ENCODE data around the gene WDR33. TPM values are rescaled to one million over a fixed set of nuclear protein-coding genes. Genes with fewer than 3 reads are reported as not detected.
"Not testable (repeated sequence)": the region's sequence is repeated elsewhere in the genome, so short reads cannot be mapped to it uniquely, and the experiment has no call there.

Gene WDR33
- total RNA-seq, 3 donors from 2014 or later, result 49.4 to 83.3 (median 50.1) TPM

- TF ChIP-seq POLR2AphosphoS5 (IDR thresholded peaks at IDR 0.05), result no peak
- TF ChIP-seq POLR2A (IDR thresholded peaks at IDR 0.05), result no peak
- TF ChIP-seq, protein P1, sequence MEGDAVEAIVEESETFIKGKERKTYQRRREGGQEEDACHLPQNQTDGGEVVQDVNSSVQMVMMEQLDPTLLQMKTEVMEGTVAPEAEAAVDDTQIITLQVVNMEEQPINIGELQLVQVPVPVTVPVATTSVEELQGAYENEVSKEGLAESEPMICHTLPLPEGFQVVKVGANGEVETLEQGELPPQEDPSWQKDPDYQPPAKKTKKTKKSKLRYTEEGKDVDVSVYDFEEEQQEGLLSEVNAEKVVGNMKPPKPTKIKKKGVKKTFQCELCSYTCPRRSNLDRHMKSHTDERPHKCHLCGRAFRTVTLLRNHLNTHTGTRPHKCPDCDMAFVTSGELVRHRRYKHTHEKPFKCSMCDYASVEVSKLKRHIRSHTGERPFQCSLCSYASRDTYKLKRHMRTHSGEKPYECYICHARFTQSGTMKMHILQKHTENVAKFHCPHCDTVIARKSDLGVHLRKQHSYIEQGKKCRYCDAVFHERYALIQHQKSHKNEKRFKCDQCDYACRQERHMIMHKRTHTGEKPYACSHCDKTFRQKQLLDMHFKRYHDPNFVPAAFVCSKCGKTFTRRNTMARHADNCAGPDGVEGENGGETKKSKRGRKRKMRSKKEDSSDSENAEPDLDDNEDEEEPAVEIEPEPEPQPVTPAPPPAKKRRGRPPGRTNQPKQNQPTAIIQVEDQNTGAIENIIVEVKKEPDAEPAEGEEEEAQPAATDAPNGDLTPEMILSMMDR (IDR thresholded peaks at IDR 0.05), result no peak
- Histone ChIP-seq H3K4me3 (no peak overlapping the region), H3K27me3 (no peaks in the 10 kb centered on the region), H3K9me3 (no peaks in the 10 kb centered on the region), H3K4me1 (no peaks in the 10 kb centered on the region), H3K27ac (no peak overlapping the region), H3K36me3 (no peaks in the 10 kb centered on the region)
- DNase-seq (ENCODE audit: low spot score in 2 of 2), result no peak
- intact Hi-C loops (cut with DNase I; ENCODE audit: low total_unique reads), result no loop called here
Observed at GRCh38 chr2:127753374-127753773, 57.6 kb downstream of the WDR33 start.

DNA sequence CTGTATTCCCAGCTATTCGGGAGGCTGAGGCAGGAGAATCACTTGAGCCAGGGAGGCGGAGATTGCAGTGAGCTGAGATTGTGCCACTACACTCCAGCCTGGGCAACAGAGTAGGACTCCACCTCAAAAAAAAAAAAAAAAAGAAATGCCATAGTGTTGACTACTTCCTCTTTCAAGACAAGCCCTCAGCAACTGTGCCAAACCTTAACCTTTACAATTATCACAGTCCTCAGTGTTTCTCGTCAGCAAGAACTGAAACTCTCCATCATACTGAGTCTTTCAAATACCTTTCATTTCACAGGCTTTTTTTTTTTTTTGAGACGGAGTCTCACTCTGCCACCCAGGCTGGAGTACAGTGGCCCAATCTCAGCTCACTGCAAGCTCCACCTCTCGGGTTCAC, 61.4 kb downstream of the WDR33 start:
- H3K4me1 ChIP-seq; DNase-seq (ENCODE audit: low spot score in 2 of 2); H3K27me3 ChIP-seq; H3K4me3 ChIP-seq; intact Hi-C loops (cut with DNase I; ENCODE audit: low total_unique reads); H3K27ac ChIP-seq; H3K9me3 ChIP-seq; H3K36me3 ChIP-seq: not testable (repeated sequence)

DNA sequence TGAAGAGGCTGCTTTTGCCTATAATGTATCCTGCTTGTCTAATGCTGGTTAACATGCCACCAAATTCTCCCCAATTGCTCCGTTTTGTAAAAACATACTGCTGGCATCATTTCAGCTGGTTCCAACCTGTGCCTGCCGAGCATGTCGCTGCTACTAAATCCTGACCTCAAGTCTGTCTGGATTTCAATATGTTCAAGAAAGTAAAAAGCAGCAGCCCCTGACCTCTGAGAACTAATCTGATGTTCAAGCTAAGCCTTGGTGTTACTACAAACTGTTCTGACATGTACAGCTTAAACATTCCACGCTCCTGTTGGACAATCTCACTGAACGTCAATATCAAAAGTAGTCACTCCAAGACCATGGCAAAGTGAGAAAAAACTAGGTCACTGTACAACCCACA, 63.4 kb downstream of the WDR33 start:
- TF ChIP-seq POLR2A (IDR thresholded peaks at IDR 0.05) (no peak), POLR2AphosphoS5 (IDR thresholded peaks at IDR 0.05) (no peak)
- TF ChIP-seq, protein P1 (IDR thresholded peaks at IDR 0.05), result no peak
- Histone ChIP-seq H3K4me1 (no peaks in the 10 kb centered on the region), H3K27me3 (no peaks in the 10 kb centered on the region), H3K4me3 (no peak overlapping the region), H3K36me3 (peaks cover 8% of the 10 kb centered on the region), H3K9me3 (no peaks in the 10 kb centered on the region), H3K27ac (no peak overlapping the region)
- no peak for DNase-seq (ENCODE audit: low spot score in 2 of 2)
- intact Hi-C loops (cut with DNase I; ENCODE audit: low total_unique reads), result no loop called here

DNA sequence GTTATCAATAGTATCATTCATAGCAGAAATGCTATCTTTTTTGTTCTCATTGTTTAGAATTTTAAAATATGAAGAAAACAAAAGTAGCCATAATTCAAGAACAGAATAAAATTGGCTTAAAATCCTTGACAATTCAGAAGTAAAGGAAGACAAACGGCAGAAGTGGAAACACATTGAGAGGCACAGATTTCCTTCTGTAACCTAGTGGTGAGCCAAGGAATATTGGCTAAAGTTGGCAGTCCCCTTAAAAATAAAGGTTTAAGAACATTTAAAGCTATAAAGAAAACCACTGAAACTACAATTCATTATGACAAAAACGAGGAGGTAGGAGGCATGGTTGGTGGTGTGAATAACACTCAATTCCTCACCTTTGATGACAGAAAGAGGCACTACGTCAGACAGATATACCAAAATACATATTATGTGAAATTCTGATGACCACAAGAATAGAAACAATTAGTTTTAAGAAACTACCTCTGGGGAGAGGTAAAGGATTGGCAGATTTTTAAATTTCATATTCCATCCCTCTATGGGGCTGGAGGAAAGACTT, 67.4 kb downstream of the WDR33 start:
- Histone ChIP-seq H3K27me3 (no peaks in the 10 kb centered on the region), H3K36me3 (peaks cover 8% of the 10 kb centered on the region), H3K9me3 (no peaks in the 10 kb centered on the region), H3K4me3 (no peak overlapping the region), H3K27ac (no peak overlapping the region), H3K4me1 (no peaks in the 10 kb centered on the region)
- DNase-seq (ENCODE audit: low spot score in 2 of 2), result no peak
- intact Hi-C loops (cut with DNase I; ENCODE audit: low total_unique reads), result no loop called here
- TF ChIP-seq POLR2AphosphoS5 (IDR thresholded peaks at IDR 0.05) (no peak), POLR2A (IDR thresholded peaks at IDR 0.05) (no peak)
- TF ChIP-seq, protein P1 (IDR thresholded peaks at IDR 0.05), result no peak

- Histone ChIP-seq H3K9me3 (no peaks in the 10 kb centered on the region), H3K27ac (no peak overlapping the region), H3K36me3 (peaks cover 8% of the 10 kb centered on the region), H3K27me3 (no peaks in the 10 kb centered on the region), H3K4me1 (no peaks in the 10 kb centered on the region), H3K4me3 (no peak overlapping the region)
- TF ChIP-seq POLR2AphosphoS5 (IDR thresholded peaks at IDR 0.05) (no peak), POLR2A (IDR thresholded peaks at IDR 0.05) (no peak)
- TF ChIP-seq, protein P1 (IDR thresholded peaks at IDR 0.05), result no peak
- no peak for DNase-seq (ENCODE audit: low spot score in 2 of 2)
- intact Hi-C loops (cut with DNase I; ENCODE audit: low total_unique reads), result no loop called here
Observed at GRCh38 chr2:127740665-127741288, 70.2 kb downstream of the WDR33 start.

All from breast epithelium (tissue), 4 donors.